RWPE1 (cell line): ENCODE data around the gene ANKRD34A.
"Not testable (repeated sequence)": the region's sequence is repeated elsewhere in the genome, so short reads cannot be mapped to it uniquely, and the experiment has no call there.

Experiments
- CTCF ChIA-PET: fragments of 350-600 bp; sonication (Branson Sonifier 250); formaldehyde crosslinking; extraction: SDS; loops from one replicate; lab custom pipeline; 2021; lab: Yijun Ruan, JAX
- POLR2A ChIA-PET: fragments of 400-600 bp; formaldehyde crosslinking; extraction: SDS; loops from one replicate; lab custom pipeline; 2020; ENCODE audit warnings: antibody characterized with exemption; ENCODE audit not compliant: low non-redundant PET; lab: Yijun Ruan, JAX
- DNase-seq: peaks from one replicate; pipeline ENCODE4 v3.0.0; 2012; ENCODE audit warnings: low spot score
- H3K27ac ChIP-seq: fragments of 450-650 bp; 2 replicates; pipeline ENCODE4 v1.5.1; 2017
- TF ChIP-seq, protein P1 (sequence below): fragments of 450-650 bp; conservative IDR thresholded peaks from 2 replicates; pipeline ENCODE4 v1.5.1; 2017; ENCODE audit warnings: low read depth, mild to moderate bottlenecking

Gene ANKRD34A

GRCh38 chr1:145927916-145928643 is 36.3 kb downstream of the ANKRD34A start:
- TF ChIP-seq, protein P1, sequence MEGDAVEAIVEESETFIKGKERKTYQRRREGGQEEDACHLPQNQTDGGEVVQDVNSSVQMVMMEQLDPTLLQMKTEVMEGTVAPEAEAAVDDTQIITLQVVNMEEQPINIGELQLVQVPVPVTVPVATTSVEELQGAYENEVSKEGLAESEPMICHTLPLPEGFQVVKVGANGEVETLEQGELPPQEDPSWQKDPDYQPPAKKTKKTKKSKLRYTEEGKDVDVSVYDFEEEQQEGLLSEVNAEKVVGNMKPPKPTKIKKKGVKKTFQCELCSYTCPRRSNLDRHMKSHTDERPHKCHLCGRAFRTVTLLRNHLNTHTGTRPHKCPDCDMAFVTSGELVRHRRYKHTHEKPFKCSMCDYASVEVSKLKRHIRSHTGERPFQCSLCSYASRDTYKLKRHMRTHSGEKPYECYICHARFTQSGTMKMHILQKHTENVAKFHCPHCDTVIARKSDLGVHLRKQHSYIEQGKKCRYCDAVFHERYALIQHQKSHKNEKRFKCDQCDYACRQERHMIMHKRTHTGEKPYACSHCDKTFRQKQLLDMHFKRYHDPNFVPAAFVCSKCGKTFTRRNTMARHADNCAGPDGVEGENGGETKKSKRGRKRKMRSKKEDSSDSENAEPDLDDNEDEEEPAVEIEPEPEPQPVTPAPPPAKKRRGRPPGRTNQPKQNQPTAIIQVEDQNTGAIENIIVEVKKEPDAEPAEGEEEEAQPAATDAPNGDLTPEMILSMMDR = no peak
- peak overlapping the region; percentile 82 for H3K27ac ChIP-seq
- no peak for DNase-seq
- ChIA-PET POLR2A (interaction anchor here (0.7 to 2.4 kb wide), 5 partner anchors 29 to 82 kb away, joined by 3 to 15 read pairs (median 4); partner anchors contain the start of genes ANKRD34A, LIX1L and POLR3GL), CTCF (interaction anchor here (0.7 to 1.8 kb wide), 5 partner anchors 10 to 82 kb away, joined by 3 to 6 read pairs (median 4); partner anchors contain the start of genes NUDT17 and PEX11B)

GRCh38 chr1:145927063-145927886 is 37.1 kb downstream of the ANKRD34A start, which contains the start of gene RBM8A:
Gene RBM8A (minus strand): TSS chr1:145927484. CDS start chr1:145927426, 58 bp downstream.
- DNase-seq = peak; percentile 92
- ChIA-PET POLR2A (interaction anchor here (0.5 to 2.4 kb wide), 6 partner anchors 30 to 81 kb away, joined by 3 to 15 read pairs (median 4); partner anchors contain the start of genes ANKRD34A, LIX1L and POLR3GL), CTCF (interaction anchor here (0.6 to 1.8 kb wide), 7 partner anchors 9 to 81 kb away, joined by 3 to 6 read pairs (median 4); partner anchors contain the start of genes NUDT17 and PEX11B)
- TF ChIP-seq, protein P1 = peak; percentile 68
- peak within 1 kb of the TSS; percentile 82 for H3K27ac ChIP-seq

DNA sequence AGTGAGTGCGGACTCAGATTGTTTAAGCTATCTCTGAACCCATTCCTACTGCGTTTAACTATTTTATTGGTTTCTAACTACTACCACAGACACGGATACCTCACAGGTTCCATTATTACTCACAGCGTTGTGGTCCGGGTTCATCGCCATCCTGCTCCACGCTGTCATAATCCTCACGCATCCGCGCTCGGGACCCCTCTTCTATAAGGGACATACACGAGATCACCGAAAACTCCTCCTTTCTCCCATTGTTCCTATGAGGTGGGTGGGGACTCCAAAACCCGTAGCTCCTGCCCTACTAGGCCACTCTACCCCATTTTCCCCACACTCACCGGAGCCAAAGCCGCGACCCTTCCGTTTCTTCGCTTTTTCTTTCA is 37.7 kb downstream of the ANKRD34A start:
- ChIA-PET CTCF (interaction anchor here (0.6 to 1.8 kb wide), 5 partner anchors 27 to 81 kb away, joined by 3 to 6 read pairs (median 3); partner anchors contain the start of gene NUDT17), POLR2A (interaction anchor here (0.6 to 2.4 kb wide), 2 partner anchors 38 to 39 kb away, joined by 7 to 15 read pairs; partner anchors contain the start of genes ANKRD34A and POLR3GL)
- TF ChIP-seq, protein P1 = no peak
- peak overlapping the region; percentile 82 for H3K27ac ChIP-seq
- DNase-seq = no peak

- no peak for DNase-seq
- ChIA-PET POLR2A (no interaction called here), CTCF (interaction anchor here (0.6 to 1.5 kb wide), 2 partner anchors 76 to 85 kb away, joined by 3 to 5 read pairs; partner anchors contain the start of gene NUDT17)
- TF ChIP-seq, protein P1 = no peak
- H3K27ac ChIP-seq = peak overlapping the region; percentile 51
These were observed 42.1 kb downstream of the ANKRD34A start for GRCh38 chr1:145922266-145922665.

DNA sequence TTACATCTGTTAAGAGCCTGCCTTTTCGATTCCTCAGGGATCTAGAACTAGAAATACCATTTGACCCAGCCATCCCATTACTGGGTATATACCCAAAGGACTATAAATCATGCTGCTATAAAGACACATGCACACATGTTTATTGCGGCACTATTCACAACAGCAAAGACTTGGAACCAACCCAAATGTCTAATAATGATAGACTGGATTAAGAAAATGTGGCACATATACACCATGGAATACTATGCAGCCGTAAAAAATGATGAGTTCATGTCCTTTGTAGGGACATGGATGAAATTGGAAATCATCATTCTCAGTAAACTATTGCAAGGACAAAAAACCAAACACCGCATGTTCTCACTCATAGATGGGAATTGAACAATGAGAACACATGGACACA is 44.1 kb downstream of the ANKRD34A start:
- DNase-seq, POLR2A ChIA-PET: not testable (repeated sequence)
- CTCF ChIA-PET = interaction anchor here (0.6 to 0.7 kb wide), 2 partner anchors 29 to 75 kb away, joined by 4 to 5 read pairs; partner anchors contain the start of gene NUDT17
- H3K27ac ChIP-seq = peak overlapping the region; percentile 92

- TF ChIP-seq, protein P1 = no peak
- POLR2A ChIA-PET = no interaction called here
- CTCF ChIA-PET = interaction anchor here (0.6 to 1.7 kb wide), 4 partner anchors 9 to 116 kb away, joined by 3 to 6 read pairs (median 4); partner anchors contain the start of genes ITGA10 and NUDT17
These were observed 45.1 kb downstream of the ANKRD34A start for GRCh38 chr1:145918992-145919939.

More at GRCh38 chr1:145918992-145919939, 45.1 kb downstream of the ANKRD34A start:
- DNase-seq = peak; percentile 39
- H3K27ac ChIP-seq = peak overlapping the region; percentile 92
